Astrocyte of the hippocampus (primary cell): ENCODE results near the gene LRRC32.
A peak's percentile ranks its signal among the peaks of the same experiment; 100 is the strongest.
"Not testable (repeated sequence)": the region's sequence is repeated elsewhere in the genome, so short reads cannot be mapped to it uniquely, and the experiment has no call there.

Experiments used
- DNase-seq: peaks from one replicate; pipeline ENCODE4 v3.0.0; 2011; ENCODE audit warnings: low read depth, low spot score

Gene LRRC32

GRCh38 chr11:76653012-76653673, 17.4 kb downstream of the LRRC32 start:
- DNase-seq = no peak

GRCh38 chr11:76649851-76650372, 20.6 kb downstream of the LRRC32 start:
- DNase-seq = no peak

- no peak for DNase-seq
These were observed 21.5 kb downstream of the LRRC32 start for GRCh38 chr11:76649011-76649410.

DNA sequence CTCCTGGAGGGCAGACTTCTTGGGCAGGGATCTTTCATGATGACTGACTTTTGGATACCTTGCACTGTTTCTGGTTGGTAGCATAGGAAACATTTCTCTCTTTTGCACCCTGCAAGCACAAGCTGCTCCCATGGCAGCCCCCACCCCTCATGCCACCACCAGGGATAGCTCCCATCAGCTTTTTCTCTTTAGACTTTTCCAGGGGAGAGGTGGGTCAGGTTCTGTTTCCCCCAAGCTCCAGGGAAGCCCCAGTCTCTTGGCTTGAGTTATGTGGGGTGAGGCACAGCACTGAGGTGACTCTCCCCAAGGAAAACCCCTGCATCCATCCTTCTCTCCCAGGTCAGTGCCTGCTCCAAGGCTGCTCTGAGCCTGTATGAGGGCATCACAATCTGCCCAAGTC, 22.5 kb downstream of the LRRC32 start:
- DNase-seq = no peak

- no peak for DNase-seq
These were observed 23.5 kb downstream of the LRRC32 start for GRCh38 chr11:76646882-76647534.

- DNase-seq = no peak
These were observed 26.0 kb downstream of the LRRC32 start for GRCh38 chr11:76644591-76644990.

GRCh38 chr11:76643711-76644110, 26.8 kb downstream of the LRRC32 start:
- not testable (repeated sequence) for DNase-seq

GRCh38 chr11:76642341-76642740, 28.2 kb downstream of the LRRC32 start:
- DNase-seq = no peak

DNA sequence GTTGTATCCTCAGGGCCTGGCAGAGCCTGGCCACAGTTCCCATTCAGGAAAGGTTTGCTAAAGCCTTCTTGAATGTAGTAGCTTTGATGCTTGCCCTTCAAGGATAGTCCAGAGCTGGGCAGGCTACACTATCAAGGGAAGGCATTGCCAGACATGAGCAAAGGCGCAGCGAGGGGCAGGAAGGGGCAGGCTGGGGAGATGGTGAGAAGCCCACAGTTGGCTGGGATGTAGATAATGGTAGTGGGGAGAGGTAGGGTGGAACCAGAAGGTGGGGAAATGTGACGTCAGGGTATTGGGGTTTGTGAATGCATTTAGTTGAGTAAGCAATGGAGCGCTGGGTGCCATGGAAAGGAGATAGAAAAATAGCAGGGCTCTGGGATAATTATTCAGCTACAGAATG, 28.6 kb downstream of the LRRC32 start:
- DNase-seq = no peak

- DNase-seq = peak; percentile 20
These were observed 30.0 kb downstream of the LRRC32 start for GRCh38 chr11:76640501-76640900.

GRCh38 chr11:76639621-76640020, 30.9 kb downstream of the LRRC32 start:
- DNase-seq = no peak

- no peak for DNase-seq
These were observed 32.0 kb downstream of the LRRC32 start for GRCh38 chr11:76638270-76639197.

DNA sequence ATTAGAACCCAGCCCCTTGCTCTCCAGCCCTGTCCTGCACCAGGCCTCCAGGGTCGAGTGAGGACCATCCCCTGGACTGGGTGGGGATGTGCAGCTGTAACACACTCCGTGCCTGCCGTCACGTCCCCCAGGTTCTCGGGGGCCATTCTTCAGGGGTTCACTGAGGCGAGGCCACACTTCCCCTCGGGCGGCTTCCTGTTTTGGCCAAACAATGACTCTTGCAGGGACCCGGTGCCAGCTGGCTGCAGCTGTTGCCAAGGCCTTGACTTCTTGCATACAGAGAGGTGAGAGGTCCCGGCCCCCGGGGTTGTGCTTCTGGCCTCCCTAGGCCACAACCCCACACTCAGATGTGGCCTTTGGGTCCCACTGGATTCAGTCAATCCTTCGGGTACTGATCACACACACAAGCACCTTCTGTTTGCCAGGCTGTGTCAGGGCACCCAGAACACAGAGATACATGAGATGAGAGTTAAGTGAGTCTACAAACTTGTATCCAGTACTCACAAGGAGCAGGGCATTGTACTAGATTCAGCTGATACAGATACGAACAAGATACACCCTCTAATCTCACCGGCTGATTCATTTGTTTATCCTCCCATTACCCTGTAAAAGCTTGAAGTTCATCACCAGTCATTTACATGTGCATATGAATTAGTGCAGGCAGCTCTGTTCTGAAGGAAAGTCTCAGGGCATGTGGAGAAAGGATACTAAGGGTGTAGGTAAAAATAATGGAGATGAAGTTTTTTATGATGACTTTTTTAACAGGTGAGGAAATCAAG, 32.9 kb downstream of the LRRC32 start:
- DNase-seq = no peak

DNA sequence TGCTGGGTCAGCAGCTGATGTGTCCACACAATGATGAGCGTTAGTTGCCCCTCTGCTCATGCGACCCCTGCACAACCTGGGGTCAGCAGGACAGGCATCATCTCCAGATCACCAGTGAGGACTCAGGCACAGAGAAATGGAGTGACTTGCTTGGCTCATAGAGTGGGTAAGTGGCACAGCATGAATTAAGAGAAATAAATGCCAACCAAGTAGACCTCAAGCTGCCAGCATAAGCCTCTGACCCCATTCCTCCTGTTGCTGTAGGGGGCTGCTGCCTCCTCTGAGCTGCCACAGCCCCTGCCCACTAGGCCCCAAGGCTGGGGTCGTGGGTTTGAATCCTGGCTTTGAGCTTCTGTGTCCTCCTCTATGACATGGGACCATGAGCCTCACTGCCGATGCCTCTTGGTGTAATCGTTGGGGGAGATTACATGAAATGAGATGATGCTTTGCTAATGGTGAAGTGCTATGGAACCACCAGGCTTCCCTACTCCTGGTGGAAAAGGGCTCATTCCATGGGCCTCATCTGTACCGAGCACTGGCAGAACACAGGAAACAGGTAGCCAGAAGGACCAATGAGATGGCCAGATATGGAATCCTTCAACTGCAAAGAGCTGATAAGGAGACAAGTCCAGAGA, 33.6 kb downstream of the LRRC32 start:
- DNase-seq = no peak

GRCh38 chr11:76635991-76636738, 34.4 kb downstream of the LRRC32 start:
- no peak for DNase-seq

- DNase-seq = no peak
These were observed 35.7 kb downstream of the LRRC32 start for GRCh38 chr11:76634886-76635285.

GRCh38 chr11:76632492-76632891, 38.1 kb downstream of the LRRC32 start:
- no peak for DNase-seq

- no peak for DNase-seq
These were observed 38.8 kb downstream of the LRRC32 start for GRCh38 chr11:76631566-76632308.

DNA sequence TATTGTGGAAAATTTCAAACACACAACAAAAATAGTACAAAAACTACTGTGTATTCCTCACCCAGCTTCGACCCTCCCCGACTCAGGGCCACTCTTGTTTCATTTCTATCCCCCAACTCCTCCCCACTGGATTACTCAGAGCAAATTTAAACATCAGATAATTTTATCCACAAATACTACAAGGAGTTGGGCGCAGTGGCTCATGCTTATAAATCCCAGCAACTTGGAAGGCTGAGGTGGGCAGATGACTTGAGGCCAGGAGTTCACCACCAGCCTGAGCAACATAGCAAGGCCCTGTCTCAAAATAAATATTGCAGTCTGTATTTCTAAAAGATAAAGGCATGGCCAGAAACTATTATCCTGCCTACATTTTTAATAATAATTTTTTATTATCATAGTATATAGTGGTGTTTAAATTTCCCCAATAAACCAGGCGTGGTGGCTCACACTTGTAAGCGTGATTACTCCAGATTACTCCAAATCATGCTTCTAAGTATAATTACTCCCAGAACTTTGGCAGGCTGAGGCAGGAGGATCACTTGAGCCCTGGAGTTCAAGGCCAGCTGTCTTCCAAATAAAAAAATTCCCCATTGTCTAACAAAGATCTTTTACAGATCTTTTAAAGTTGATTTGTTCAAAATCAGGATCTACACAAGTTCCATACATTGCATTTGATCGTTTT, 39.8 kb downstream of the LRRC32 start:
- DNase-seq = no peak
